HCT116 (cell line): ENCODE measurements around the gene CABP2. TPM values are rescaled to one million over a fixed set of nuclear protein-coding genes. Genes with fewer than 3 reads are reported as not detected.

Experiments used
- ATAC-seq: fragments of 200-7000 bp; cut with Tn5 transposase; 2 replicates; pipeline ENCODE4 v1.9.1; 2020; ENCODE audit warnings: mild to moderate bottlenecking, moderate library complexity
- BruUV-seq: library from RNA; stranded (reverse); fragments of 400-500 nt; replicated peaks from 2 replicates; lab custom pipeline; 2021; lab: Mats Ljungman, UMichigan
- CTCF ChIA-PET: fragments of 300-600 bp; sonication (Branson Sonifier 250); formaldehyde crosslinking; loops from one replicate; lab custom pipeline; 2021; ENCODE audit warnings: antibody characterized with exemption; lab: Charles Lee
- POLR2A ChIA-PET: fragments of 300-600, 350-600 bp; sonication (Branson Sonifier 250); formaldehyde crosslinking; loops from one replicate; lab custom pipeline; 2021; ENCODE audit warnings: antibody characterized with exemption; lab: Charles Lee
- RAD21 ChIA-PET, 2 experiments: fragments of 300-600 bp; sonication (Branson Sonifier 250); formaldehyde crosslinking; loops; one replicate each; lab custom pipeline; 2023; ENCODE audit warnings: low total read pairs in 2 of 2; ENCODE audit not compliant: uncharacterized antibody in 2 of 2, unreplicated experiment in 2 of 2, low non-redundant PET in 1 of 2; lab: Charles Lee
- DNase-seq: peaks from one replicate; pipeline ENCODE4 v3.0.0-alpha.2; 2010; ENCODE audit warnings: low read depth, low spot score
- H2AFZ ChIP-seq: fragments of 200-600 bp; shearing (Covaris generic), sonication (generic); 2 replicates; pipeline ENCODE4 v1.6.1; 2017; ENCODE audit warnings: low read depth, mixed run types, mixed read lengths, antibody characterized with exemption, low read length; ENCODE audit not compliant: poor library complexity, severe bottlenecking
- H3K27ac ChIP-seq: 2 replicates; pipeline ENCODE4 v1.5.1; 2012; ENCODE audit warnings: low read depth, low read length
- H3K27me3 ChIP-seq: fragments of 200-600 bp; sonication (generic); 2 replicates; pipeline ENCODE4 v1.6.1; 2016; ENCODE audit warnings: mixed run types, low read length, mixed read lengths; ENCODE audit not compliant: insufficient read depth
- H3K36me3 ChIP-seq, 2 experiments: fragments of 200-500 bp in 1 of 2; fragments of 200-600 bp in 1 of 2; sonication (Bioruptor generic) in 1 of 2; sonication (generic) in 1 of 2; 2 replicates each; pipeline versions ENCODE4 v1.5.1 to v1.6.1; 2014 to 2016; ENCODE audit warnings: low read length in 2 of 2, inconsistent platforms in 1 of 2, mixed read lengths in 1 of 2, mixed run types in 1 of 2; ENCODE audit not compliant: insufficient read depth in 2 of 2, control insufficient read depth in 1 of 2
- H3K4me1 ChIP-seq, 2 experiments: fragments of 200-600 bp in 1 of 2; sonication (generic) in 1 of 2; 2 replicates each; pipeline versions ENCODE4 v1.5.1 to v1.6.1; 2012 to 2017; ENCODE audit warnings: low read length in 2 of 2, inconsistent platforms in 1 of 2, mild to moderate bottlenecking in 1 of 2, mixed read lengths in 1 of 2, mixed run types in 1 of 2, moderate library complexity in 1 of 2; ENCODE audit not compliant: insufficient read depth in 2 of 2, control insufficient read depth in 1 of 2
- H3K4me2 ChIP-seq: fragments of 200-600 bp; sonication (generic); 2 replicates; pipeline ENCODE4 v1.6.1; 2017; ENCODE audit warnings: mixed run types, low read length, mixed read lengths
- H3K4me3 ChIP-seq, 2 experiments: fragments of 200-600 bp in 1 of 2; sonication (generic) in 1 of 2; replicated peaks in 1 of 2; 2 replicates each; pipeline ENCODE4 v1.5.1; 2011 to 2016; ENCODE audit warnings: low read length in 2 of 2, control low read depth in 1 of 2, low read depth in 1 of 2, mild to moderate bottlenecking in 1 of 2, mixed read lengths in 1 of 2, mixed run types in 1 of 2
- H3K79me2 ChIP-seq: fragments of 200-600 bp; sonication (generic); 2 replicates; pipeline ENCODE4 v1.6.1; 2017; ENCODE audit warnings: mild to moderate bottlenecking, mixed run types, low read length, moderate library complexity, mixed read lengths; ENCODE audit not compliant: insufficient read depth
- H3K9ac ChIP-seq: fragments of 200-600 bp; sonication (generic); 2 replicates; pipeline ENCODE4 v1.6.1; 2016; ENCODE audit warnings: low read length, mixed read lengths
- H3K9me2 ChIP-seq: fragments of 200-600 bp; sonication (generic), shearing (Covaris generic); 2 replicates; pipeline ENCODE4 v1.6.1; 2017; ENCODE audit warnings: mixed run types, mild to moderate bottlenecking, moderate library complexity; ENCODE audit not compliant: insufficient read depth
- H3K9me3 ChIP-seq, 2 experiments: fragments of 200-500 bp in 1 of 2; fragments of 200-600 bp in 1 of 2; sonication (Bioruptor generic) in 1 of 2; sonication (generic) in 1 of 2; 2 replicates each; pipeline ENCODE4 v1.6.1; 2014 to 2017; ENCODE audit warnings: low read length in 2 of 2, mixed read lengths in 2 of 2, inconsistent platforms in 1 of 2, low read depth in 1 of 2, mild to moderate bottlenecking in 1 of 2, mixed run types in 1 of 2, moderate library complexity in 1 of 2; ENCODE audit not compliant: control insufficient read depth in 1 of 2, insufficient read depth in 1 of 2
- H4K20me1 ChIP-seq: fragments of 200-600 bp; sonication (generic), shearing (Covaris generic); 2 replicates; pipeline ENCODE4 v1.6.1; 2017; ENCODE audit warnings: mixed run types, mild to moderate bottlenecking, moderate library complexity; ENCODE audit not compliant: insufficient read depth
- CTCF ChIP-seq, 3 experiments: fragments of 200-600 bp in 1 of 3; sonication (generic) in 1 of 3; IDR thresholded peaks in 2 of 3; conservative IDR thresholded peaks in 1 of 3; 2 replicates each; pipeline ENCODE4 v1.5.1; 2012 to 2017; ENCODE audit warnings: low read depth in 2 of 3, low read length in 2 of 3, antibody characterized with exemption in 1 of 3, borderline replicate concordance in 1 of 3, control low read depth in 1 of 3, mild to moderate bottlenecking in 1 of 3, mixed read lengths in 1 of 3, mixed run types in 1 of 3, moderate library complexity in 1 of 3; ENCODE audit not compliant: insufficient read depth in 1 of 3
- EGR1 ChIP-seq: IDR thresholded peaks from 2 replicates; pipeline ENCODE4 v1.6.1; 2012; ENCODE audit warnings: low read depth
- ELF1 ChIP-seq: IDR thresholded peaks from 2 replicates; pipeline ENCODE4 v1.6.1; 2012; ENCODE audit warnings: low read depth, borderline replicate concordance
- JUND ChIP-seq: IDR thresholded peaks from 2 replicates; pipeline ENCODE4 v1.6.1; 2012
- POLR2A ChIP-seq: IDR thresholded peaks from 2 replicates; pipeline ENCODE4 v1.7.0; 2011; ENCODE audit warnings: borderline replicate concordance; ENCODE audit not compliant: insufficient read depth, insufficient read length; ENCODE audit errors: extremely low read depth
- RAD21 ChIP-seq: IDR thresholded peaks from 2 replicates; pipeline ENCODE4 v1.6.1; 2012; ENCODE audit warnings: low read depth, mild to moderate bottlenecking
- SP1 ChIP-seq: IDR thresholded peaks from 2 replicates; pipeline ENCODE4 v1.6.1; 2012; ENCODE audit warnings: low read depth
- ZFX ChIP-seq: fragments of 450-650 bp; IDR thresholded peaks from 2 replicates; pipeline ENCODE4 v1.6.1; 2017
- ZNF274 ChIP-seq: fragments of 200-500 bp; sonication (Bioruptor generic); IDR thresholded peaks from 2 replicates; pipeline ENCODE4 v1.6.1; 2014; ENCODE audit warnings: mild to moderate bottlenecking, low read depth, low read length, inconsistent platforms
- intact Hi-C: fragments of 100-400 bp; cut with micrococcal nuclease; formaldehyde crosslinking; loops from 2 replicates; pipeline ENCODE4 v1.10.0; 2022
- total RNA-seq: library from RNA; stranded (reverse); gene quantifications from one replicate; pipeline ENCODE4 v1.2.1, GENCODE V29; 2021; ENCODE audit not compliant: unreplicated experiment

Gene CABP2
- total RNA-seq, 1 experiment from 2014 or later: not detected

GRCh38 chr11:67498544-67498972 lies 24.7 kb downstream of the CABP2 start:
- ChIA-PET RAD21 (no interaction called here), CTCF (no interaction called here), POLR2A (no interaction called here)
- Histone ChIP-seq H2AFZ (no peak overlapping the region), H3K36me3 (peaks cover 10 to 13% of the 10 kb centered on the region in 2 experiments), H3K79me2 (peaks cover 9% of the 10 kb centered on the region), H3K9me2 (no peaks in the 10 kb centered on the region), H3K27me3 (no peaks in the 10 kb centered on the region), H3K9ac (no peak overlapping the region), H3K4me3 (no peak overlapping the region), H3K4me2 (no peak overlapping the region), H4K20me1 (no peaks in the 10 kb centered on the region), H3K9me3 (no peaks in the 10 kb centered on the region), H3K27ac (no peak overlapping the region), H3K4me1 (peaks cover 3 to 4% of the 10 kb centered on the region in 2 experiments)
- DNase-seq: no peak
- ATAC-seq: no peak
- TF ChIP-seq ZNF274 (no peak), ZFX (no peak), CTCF (IDR thresholded peaks at IDR 0.05 in 2 of 3, conservative IDR thresholded peaks at IDR 0.05 in 1 of 3; ENCODE audit: borderline replicate concordance in 1 of 3, insufficient read depth in 1 of 3, low read depth in 2 of 3, low read length in 2 of 3) (no peak), JUND (no peak), SP1 (no peak), ELF1 (no peak), RAD21 (no peak), POLR2A (no peak), EGR1 (no peak)
- no TSS peak for BruUV-seq
- intact Hi-C loops: no loop called here
